SW 1271 (cell line): ENCODE data around the gene TMEM121B.

Experiments
- DNase-seq, 2 experiments: peaks; one replicate each; lab custom pipeline; 2025; lab: John Stamatoyannopoulos, UW

TMEM121B gene

DNA sequence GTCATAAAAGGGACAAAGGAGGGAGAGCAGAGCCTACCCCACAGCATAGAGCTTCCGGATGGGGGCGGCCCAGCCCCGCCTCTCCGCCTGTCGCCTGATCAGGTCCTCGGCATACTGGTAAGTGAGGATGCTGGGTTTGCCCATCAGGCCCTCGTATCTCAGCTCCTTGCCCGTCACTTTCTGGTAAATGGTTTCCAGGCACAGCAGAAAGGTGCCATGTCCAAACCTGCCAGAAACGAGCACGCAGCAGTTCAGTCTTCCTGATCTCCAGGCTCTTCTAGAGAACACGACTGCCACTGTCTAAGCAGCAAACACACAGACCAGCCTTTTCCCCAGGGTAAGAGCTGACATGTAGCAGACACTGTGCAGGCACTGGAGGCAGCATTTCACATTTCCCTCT lies 17.4 kb upstream of the TMEM121B start:
- DNase-seq = no peak

DNA sequence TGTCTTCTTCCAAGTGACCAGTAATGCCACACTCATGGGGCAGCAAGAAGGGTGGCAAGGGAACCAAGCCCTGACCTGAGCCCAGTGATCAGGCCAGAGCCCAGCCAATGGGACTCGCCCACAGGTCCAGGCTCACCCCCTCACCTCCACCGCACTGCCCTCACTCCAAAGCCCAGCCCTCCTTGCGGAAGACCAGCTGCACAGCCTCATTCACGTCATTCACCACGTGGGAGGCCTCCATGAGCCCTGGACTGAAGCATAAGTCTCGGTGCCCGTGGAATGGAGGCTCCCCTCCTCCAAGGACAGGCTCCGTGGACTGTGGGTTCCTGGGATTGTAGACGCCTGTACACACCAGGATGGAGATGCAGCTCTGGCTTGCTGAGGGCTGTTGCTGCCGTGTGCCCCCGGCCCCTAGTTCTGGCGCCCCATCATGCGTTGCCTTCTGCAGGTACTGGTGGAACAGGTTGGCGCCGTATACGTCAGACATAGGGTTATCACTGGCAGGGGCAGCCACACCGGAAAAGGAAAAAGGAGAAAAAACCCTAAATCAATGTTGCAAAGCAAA lies 16.8 kb upstream of the TMEM121B start:
- DNase-seq = no peak

DNA sequence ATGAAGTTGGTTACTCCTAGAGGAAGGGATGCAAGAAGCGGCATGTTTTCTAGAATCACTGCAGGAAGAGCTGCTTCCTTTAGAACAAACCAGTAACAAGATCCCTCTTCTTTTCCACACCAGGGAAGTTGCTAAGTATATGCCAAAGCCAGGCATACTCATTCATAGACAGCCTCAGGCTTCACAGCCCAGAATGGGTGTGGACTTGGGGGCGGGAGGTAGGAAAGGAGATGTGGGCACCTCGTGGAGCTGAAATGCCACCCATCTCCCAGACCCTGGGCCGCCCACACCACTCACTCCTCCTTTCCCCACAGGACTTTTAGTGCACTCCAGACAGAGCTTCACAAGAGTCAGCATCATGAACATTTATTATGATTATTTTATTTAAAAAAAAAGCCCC lies 16.0 kb upstream of the TMEM121B start:
- no peak for DNase-seq

DNA sequence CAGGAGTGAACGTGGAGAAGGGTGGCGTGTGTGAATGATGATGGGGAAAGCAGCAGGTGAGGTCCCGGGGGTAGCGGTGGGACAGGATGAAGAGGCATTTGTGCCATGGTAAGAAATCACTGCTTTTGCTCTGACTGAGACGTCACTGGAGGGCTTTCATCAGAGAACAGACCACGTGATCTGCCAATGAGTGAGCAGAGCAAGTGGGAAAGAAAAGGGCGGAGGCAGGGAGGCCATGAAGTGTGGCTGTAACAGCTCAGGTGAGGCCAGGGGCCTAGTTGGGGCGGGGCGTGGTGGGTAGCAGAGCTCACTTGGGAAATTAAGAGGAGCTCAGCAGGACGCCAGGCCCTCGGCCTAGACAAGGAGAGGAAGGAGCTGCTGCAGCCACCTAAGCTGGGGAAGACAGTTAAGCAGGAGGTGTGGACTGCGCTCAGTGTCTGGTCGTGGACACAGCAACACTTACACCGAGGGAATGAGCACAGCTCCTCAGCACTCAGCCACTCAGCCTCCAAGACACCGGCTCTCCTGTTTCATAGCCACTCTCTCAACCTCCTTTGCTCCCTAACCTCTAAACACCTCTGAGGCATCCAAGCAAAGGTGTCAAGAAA lies 14.1 kb upstream of the TMEM121B start:
- DNase-seq = no peak

DNA sequence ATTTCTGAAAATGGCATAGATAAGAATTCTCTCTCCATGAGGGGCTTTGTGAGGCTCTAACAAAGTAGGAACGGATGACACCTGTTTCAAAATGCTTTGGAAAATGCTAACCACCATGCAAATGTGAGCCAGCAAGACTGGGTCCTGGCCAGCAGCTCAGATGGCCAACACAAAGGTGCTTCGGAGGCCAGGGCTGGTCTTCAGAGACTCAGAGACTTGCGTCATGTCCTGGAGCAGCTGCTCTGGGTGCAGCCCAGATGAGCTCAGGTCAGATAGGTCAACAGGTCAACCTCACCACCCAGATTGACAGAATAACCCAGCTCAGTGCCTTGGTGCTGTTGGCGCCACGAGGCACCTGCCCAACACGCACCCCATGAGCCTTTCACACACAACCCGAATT lies 12.0 kb upstream of the TMEM121B start:
- no peak for DNase-seq

DNA sequence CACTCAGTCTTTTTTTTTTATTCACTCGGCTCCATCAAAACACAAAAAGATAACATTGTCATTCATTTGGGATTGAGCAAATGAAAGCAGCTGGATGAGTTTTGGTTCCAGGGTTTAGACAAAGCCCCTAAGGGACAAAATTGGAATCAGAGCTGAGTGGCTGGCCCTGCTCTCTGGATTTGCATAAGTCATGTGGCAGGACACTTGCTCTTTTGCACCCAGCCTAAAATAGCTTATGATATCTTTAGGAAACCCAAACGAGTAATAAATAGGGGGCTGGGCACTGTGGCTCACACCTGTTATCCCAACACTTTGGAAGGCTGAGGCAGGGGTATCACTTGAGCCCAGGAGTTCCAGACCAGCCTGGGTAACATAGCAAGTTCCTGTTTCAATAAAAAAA lies 11.0 kb upstream of the TMEM121B start:
- no peak for DNase-seq

DNA sequence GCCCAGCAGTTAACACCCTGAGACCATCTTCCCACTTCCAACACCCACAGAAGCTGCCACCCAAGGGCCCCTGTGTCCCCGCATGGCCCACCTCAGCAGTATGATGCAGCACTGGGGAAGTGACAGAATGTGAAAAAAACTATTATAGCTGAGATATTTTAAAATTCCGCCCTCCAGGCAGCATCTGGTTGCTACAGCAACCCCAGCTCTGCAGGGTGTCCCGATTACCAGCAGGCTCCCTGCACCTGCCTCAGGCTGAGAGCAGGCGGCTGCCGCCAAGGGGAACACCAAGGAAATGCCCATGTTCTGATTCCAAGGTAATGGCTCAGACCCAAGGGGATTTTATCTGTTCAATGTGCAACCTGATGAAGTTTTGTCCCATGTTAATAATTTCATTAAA lies 10.5 kb upstream of the TMEM121B start:
- no peak for DNase-seq

DNA sequence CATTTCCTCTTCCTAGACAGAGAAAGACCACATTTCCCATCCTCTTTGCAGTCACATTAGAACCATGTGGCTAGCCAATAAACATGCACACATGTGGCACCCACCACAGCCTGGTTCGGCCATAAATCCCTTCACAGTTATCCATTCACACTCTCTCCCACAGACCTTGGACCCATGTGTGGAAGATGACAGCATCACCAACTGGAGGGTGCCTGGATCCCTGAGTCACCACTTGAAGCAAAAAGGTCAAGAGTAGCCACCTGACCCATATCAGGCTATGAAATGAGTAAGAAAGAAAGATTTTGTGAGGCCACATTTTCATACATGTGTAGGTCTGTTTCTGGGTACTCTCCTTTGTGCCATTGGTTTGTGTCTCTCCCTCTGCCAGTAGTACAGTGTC lies 9.0 kb upstream of the TMEM121B start:
- no peak for DNase-seq

DNA sequence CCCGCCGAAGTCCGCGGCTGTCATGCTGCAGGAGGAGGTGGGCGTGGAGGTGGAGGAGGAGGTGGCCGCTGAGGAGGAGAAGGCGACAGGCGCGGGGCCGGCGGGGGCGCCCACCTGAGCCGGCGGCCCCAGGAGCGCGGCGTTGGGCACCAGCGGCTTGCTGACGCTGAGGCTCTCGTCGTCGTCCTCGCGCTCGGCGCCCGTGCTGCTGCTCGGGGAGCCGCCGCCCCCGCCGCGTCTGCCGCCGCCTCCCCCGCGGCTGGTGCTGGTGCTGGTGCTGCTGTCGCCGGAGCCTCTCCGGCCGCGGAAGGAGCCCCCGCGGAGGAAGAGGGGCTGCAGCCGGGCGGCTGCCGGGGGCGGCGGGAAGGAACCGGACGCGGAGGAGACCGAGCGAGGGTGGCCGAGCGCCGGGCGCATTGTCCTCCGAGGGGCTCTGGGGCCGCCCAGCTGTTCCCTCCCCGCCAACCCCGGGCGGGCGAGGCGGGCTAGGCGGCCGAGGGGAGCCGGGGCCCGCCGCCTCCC lies 388 bp downstream of the TMEM121B start:
- DNase-seq = no peak

DNA sequence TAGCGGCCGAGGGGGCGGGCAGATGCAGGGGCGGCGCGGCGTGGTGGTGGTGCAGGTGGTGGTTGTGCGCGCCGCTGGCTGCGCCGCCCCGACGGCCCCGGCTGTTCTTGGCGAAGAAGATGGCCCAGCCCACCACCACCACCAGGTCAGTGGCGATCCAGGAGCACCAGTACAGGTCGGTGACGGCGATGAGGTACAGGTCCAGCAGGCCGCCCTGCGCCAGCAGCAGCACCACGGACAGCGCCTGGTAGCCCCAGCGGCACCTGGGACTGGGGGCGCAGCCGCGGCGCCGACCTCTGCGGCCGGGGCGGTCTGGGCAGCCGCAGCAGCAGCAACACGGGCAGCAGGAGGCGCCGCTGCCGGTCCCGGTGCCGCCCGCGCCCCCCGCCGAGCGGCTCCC lies 879 bp downstream of the TMEM121B start:
- no peak for DNase-seq

DNA sequence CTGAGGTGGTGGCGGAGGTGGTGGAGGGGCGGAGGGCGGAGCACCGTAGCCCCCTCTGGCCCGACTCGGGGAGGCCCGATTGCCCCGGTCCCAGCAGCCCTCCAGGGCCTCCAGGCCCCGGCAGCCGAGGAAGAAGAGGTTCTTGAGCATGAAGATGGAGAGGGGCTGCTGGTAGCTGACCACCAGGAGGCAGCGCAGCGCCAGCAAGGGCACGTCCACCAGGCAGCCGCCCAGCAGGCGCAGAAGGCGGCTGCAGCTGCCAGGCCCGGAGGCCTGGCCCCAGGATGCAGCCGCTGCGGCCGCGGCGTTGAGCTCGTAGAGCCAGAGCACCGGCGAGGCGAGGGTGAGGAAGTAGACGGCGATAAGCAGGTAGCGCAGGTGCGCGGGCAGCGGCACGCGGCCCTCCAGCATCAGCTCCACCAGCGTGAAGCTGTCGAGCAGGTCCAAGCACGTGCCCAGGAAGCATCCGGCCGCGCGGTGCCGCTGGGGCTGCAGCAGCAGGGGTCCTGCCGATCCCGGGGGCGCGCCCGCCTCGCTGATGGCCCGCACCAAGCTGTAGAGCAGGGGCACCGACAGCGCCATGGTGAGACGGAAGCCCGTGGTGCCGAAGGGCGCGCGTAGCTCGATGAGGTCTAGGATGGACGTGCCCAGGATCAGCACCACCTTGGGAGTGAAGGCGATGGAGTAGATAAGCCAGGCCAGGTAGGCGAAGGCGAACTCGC lies 1.5 kb downstream of the TMEM121B start:
- DNase-seq = no peak

DNA sequence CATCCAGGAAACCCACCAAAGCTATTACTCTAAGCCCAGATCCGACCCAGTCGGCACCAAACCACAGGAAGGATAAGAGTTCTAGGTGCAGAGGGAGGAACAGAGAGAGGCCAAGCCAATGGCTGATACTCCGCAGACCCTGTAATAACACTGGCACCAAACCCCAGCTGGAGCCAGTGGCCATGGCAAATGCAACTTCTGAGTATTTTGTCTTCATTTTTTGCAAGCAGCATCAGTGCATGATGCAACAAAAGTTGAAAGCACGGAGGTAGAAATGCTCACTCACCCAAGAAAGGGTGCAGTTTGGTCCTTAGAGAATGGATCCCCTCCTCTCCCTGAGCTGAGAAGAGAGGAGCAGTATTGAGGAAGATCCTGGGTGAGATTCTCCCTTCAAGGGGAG lies 2.8 kb downstream of the TMEM121B start:
- DNase-seq = no peak

DNA sequence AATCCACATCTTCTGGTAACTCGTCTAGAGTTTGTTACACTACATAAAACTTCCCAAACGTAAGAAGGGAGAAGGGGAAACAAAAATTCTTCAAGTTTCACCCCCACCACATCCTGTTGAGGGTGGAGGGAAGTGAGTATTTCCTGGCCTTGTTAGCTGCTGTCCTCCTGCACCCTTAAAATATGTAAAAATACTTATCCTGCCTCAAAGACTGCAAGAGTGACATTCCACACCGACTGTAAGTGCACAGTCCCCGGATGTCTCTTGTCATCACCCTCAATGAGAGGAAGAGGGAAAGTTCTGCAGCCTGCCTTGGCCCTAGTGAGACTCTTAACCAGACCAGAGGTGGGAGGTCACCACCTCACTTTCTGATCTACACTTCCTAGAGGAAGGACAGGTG lies 3.3 kb downstream of the TMEM121B start:
- no peak for DNase-seq

DNA sequence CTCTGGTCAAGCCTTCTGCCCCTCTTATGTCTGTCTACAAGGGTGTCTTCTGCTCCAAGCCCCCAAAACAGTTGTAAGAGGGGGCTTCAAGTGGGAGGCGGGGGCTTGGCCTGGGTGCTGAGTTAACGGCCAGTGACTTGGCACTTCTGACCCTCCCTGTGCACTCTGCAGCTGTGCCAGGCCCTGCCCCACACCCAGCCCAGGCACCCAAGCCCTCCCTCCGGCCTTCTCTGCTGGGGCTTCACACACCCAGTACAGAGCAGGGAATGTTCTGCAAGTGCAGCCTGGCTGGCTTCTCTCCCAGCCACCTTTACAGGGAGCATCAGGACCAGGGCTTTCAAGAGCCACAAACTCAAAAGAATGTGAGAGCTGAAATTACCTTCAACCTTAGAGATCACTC lies 3.8 kb downstream of the TMEM121B start:
- DNase-seq = no peak

DNA sequence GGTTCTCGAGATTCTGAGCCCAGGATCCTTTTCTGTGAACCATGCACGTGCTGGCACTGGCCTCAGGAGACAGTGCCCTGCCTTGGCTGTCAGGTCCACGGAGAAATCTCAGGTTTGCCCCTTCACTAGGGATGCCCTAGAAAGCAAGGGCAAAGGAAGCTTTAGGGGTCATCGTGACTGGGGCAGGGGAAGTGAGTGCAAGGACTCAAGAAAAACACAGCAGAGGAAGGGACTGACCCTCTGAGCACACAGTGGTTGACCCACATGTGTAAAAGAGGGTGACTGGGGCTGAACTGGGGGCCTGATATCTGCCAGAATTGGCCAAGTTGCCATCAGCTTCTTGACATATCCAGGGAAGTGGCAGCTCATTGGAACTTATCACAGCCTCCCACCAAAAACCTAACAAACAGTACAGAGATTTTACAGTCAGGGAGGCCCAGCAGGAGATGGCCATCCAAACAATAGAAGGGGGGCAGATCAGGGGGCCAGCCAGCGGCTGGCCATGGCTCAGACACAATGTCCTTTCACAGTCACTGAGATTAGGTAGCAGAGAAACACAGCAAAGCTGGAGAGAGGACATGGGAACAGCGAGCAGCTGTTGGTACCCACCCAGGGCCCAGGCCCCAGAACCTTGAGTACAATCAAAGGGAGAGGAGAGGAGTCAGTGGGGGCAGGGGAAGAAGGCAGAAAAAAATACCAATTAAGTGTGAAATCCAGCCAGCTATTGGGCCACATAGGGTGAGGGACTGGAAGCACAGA lies 4.4 kb downstream of the TMEM121B start:
- DNase-seq = no peak

DNA sequence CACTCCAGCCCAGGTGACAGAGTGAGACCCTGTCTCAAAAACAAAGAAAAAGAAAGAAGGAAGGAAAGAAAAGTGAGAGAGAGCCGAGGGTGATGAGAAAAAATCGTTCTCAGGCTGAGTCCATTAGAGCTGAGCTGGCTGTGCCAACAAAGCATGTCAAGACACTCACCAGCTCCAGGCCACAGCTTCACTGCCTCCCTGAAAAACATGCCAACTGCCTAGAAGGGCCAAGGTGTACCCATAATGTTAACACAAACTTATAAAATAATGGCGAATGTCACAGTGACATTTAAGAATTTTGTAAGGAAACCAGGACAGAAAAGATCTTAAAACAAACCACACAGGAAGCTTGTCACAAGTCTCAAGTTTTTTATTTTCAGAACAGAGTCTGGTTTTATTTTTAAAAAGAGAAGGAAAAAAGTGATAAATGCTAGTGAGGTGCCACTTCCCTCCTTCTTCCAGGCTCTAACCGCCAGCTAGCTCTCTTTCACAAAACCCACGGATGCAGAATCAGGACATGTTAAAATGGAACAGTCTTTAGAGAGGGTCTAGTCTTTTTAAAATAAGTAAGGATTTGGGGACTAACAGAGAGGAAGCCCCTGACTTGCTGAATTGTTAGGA lies 5.1 kb downstream of the TMEM121B start:
- no peak for DNase-seq

DNA sequence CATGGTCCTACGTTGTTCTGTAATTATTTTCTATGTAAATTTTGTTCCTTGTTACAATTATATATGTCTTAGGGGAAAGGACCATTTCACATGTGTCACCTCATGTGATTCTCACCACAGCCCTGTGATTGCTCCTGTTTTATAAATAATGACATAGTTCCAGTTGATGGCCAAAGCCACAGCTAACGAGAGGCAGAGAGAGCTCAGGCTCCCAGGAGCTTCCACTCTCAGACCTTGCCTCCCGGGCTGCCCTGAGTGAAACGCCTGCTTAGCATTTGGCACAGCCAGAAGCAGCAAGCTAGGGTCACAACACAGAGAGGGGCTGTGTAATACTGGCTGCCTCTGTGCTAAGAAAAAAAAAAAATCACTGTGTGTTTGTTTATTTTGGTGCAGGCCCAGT lies 5.9 kb downstream of the TMEM121B start:
- no peak for DNase-seq

DNA sequence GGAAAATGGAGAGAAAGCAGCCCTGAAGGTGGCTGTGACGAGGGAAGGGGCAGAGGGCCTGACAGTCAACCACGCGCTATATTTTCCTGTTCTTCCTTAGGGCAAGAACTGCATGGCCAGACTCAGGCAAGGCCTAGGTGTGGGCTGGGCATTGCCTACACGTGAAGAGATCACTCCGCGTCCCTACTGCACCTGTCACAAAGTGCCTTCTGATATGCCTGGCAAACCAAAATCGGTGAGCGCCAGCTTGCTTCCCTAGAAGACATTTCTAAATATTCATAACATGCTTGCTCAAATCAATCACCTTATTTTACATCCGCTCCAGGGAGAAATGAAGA lies 6.3 kb downstream of the TMEM121B start:
- DNase-seq = no peak

DNA sequence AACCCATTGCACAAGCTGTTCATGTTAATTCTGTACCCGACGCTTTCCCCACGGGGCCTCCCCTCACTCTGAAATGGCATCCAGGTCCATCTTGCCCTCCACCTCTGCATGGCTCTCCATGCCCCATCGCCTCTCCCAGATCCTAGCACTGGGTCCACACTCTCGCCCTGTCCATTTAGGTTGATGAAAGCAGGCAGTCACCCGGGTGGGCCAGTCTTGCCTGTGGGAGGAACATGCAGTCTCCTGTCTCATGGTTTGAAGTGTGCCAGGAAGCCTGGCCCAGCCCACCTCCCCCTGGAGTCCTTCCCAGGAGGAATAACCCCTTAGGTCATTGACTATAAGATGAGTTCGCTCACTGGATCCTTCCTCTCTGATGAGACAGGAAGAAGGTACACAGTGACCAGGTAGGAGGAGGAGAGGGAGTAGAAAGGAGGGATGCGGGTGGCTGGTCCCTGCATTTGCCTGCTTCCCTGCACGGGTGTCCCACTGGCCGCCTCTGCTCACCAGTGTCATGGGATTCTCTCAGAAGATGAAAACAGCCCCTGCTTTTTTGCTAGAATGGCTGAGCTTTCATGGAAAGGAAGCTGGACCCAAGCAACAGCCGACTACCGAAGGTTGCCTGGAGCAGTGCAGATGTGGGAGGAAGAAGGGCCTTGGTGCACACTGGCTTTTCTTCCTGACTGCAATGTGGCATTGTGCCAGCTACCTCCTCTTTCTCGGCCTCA lies 6.8 kb downstream of the TMEM121B start:
- DNase-seq = no peak

DNA sequence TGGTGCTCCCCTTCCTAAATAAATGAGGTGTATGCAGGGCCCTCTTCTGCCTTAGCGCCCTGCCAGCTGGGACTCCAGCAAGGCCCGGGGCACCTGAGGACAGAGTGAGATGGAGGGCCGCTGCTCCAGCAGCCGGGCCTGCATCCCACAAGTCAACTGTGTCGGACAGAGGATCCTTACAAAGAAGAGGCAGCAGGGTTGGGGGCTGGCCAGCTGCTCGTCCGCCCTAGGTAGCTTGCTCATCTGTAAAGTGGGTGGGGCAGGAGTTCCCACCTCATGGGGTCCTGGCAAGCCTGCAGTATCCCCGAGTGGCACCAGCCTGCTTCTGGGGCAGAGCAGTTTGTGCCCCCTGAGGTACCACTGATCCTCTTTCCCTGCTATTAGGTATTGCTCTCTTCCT lies 7.6 kb downstream of the TMEM121B start:
- DNase-seq = no peak

DNA sequence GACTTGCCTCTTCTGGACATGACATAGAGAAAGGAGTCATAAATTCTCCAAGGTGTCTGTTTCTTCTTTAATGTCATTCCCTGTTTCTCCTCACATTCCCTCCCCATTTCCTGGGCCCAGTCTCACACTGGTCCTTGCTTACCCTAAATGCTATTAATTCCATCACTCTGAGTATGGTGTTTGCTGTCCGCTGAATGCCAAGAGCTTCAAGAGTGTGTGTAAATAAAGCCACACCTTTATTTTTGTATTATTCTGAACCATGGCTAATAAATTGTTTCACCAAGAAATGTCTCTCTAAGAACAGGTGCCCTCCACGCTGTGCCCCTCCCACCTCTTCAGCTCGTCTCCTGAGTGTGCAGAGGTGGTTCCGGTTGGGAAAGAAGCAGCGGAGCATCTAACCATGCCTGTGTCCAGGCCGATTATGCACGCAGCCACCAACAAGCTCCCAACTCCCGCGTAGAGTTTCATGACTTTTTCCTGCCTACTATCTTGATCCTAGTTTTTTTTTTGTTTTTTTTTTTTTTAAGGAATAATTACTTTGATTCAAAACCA lies 8.6 kb downstream of the TMEM121B start:
- no peak for DNase-seq
